Hematopoietic multipotent progenitor cell treated with erythropoietin and hydrocortisone succinate and interleukin-3 and kit ligand, for 15 days (in vitro differentiated cells): ENCODE results near the gene TGM4.
"Not testable (repeated sequence)": the region's sequence is repeated elsewhere in the genome, so short reads cannot be mapped to it uniquely, and the experiment has no call there.

Experiments used
- DNase-seq: peaks from one replicate; pipeline ENCODE4 v3.0.0-alpha.2; 2015; ENCODE audit warnings: low spot score

Gene TGM4

DNA sequence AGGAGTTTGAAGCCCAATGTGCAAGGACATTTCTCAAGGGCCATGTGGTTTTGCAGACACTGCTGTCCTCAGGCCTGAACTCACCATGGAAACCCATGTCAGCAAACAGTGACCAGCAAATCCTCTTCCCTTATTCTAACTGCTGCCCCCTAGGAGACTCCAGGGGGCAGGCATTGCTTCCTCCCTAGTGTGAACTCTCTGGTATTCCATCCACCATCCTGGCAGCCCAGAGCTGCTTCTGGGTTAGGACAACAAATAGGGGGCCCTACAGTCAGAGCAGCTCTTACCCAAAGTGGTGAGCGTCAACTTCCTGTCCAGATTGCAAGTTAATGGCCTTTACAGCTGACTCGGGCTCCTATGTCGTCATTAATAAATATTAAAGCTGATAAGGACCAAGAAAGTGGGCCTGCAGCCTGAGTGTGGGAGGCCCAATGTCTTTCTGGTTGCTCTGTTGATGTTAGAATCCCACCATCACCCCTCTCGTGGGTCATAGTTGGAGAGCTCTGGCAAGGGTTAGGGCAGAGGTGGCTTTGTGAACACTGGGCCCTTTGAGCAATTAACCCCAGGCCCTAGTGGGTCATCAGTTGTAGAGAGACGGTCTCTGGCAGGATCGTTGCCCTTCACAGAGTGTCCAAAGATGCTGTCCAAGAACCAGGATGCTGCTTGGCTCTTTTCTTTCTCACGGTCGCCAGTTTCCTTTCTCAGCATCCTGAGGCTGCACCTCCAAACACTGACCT is 41.5 kb downstream of the TGM4 start:
- no peak for DNase-seq

DNA sequence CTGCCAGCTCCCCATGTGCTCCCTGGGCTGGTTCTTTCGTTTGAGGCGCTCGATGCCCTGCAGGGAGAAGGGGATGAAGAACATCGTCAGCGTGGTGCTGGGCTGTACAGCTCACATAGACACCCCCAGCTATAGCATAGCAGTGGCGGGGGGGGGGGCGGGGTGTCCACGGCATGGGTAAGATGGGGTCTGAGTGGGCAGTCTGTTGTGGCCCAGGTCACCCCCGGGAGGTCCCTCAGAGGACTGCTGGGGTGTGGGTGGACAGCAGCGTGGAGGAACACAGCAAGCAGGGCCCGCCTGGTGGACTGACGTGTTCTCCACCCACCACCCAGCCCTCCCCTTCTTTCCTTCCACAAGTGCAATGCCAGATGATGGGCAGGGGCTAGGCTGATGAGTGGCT is 43.7 kb downstream of the TGM4 start:
- DNase-seq: no peak

DNA sequence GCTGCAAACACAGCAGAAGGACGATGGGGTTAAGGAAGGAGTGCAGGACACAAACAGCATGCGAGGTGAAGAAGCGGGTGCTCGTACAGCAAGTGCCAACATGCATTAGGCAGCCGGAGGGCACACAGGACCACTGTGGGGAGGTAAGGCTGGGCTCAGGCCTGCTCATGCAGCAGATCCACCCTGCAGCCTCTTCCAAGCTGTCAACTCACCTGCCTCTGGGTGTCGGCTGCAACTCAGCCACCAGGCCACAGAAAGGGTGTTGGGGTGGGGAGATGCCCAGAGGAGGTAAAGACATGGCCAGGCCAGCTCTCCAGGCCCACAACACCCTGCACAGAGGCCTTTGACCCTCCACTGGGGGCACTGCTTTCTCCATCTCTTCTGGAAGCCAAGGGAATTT is 44.2 kb downstream of the TGM4 start:
- no peak for DNase-seq

DNA sequence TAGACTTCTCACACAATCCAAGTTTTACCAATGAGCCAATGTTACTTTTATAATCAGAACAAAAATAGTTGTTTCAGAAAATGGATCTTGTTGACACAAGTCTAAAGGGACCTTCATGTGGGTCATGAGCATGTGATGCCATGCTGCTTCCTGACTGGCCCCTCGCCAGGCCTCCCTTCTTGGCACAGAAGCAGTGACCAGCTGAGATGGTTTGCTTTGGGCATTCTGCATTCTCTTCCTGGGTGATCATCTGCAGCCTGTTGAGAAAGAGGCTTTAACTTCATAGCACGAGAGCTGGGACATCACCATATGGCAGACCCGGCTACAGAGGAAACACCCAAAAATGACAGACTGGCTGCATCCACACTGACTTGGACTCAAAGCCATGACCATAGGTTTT is 45.7 kb downstream of the TGM4 start:
- DNase-seq: no peak

DNA sequence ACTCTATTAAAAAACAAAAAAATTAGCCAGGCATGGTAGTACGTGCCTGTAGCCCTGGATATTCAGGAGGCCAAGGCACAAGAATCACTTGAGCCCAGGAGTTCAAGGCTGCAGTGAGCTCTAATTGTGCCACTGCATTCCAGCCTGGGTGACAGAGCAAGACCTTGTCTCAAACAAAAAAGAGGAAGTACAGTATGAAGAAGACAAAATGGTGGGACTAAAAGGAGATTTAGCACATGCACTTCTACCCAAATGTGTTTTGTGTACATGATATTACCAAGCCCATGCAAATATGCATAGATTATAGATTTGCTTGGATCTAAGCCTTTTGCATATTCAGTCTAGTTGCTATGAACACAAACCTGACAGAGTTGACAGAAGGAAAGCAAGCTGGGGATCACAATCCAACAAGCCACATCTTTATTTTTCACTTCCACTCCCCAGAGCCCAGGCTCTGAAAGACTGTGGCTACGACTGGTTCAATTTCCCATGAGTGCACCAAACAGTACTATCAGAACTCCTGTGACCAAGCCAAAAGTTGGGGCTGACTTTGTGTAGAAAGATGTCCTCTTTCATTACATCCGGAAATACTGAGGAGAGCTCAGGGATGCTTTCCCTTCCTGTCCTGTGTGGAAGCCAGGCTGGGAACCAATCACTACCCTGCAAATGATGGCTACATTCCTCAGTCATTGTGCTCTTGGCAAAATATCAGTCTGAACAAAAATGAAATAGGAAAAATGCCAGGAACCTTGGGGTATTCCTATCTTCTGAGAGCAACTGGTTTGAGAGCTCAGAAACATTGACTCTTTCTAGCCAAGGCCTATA is 49.4 kb downstream of the TGM4 start:
- no peak for DNase-seq

DNA sequence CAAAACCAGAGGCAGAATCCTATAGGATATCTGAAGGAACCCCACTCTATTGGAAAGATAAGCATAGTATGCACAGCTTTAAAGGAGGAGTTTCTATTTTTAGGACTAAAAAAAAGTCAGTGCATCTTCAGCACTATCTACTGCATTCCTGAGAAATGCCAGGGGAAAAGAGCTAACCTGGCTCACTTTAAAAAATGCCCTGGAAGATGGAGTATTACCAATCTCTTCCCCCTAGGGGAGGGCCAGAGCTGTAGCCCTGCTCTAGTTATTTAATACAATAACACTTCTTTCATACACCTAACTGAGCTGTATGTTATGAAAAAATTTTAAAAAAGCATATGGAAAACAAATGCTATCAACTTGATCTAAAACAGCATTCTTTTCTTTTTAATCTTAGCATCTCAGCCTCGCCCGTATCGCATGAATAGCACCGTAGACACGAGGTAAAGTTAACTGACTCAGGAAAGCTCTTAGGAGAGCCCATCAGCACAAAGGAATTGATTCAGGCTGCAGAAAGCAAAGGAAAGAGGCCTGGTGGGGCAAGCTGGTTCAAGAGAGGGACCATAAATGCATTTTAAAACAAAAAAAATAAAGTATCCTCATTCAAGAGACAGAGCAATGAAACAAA is 50.2 kb downstream of the TGM4 start:
- DNase-seq: no peak

DNA sequence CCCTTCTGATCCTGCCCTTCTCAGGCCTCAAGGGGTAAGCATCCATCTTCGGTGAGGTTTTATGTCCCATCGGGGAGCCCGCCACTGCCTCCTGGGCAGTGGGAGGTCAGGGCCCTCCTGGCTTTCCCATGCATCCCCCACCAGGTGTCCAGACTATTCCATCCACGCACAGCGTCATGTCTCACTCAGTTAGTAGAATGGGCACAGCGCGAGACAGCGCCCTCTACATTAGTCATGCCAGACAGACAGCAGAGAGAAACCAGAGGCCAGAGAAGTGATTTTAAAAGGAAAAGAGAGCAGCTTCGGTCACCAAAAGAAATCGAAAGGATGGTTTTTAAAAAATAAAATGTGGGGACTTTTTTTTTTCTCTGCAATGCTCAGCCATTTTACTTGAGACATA is 51.8 kb downstream of the TGM4 start:
- DNase-seq: peak; percentile 43

DNA sequence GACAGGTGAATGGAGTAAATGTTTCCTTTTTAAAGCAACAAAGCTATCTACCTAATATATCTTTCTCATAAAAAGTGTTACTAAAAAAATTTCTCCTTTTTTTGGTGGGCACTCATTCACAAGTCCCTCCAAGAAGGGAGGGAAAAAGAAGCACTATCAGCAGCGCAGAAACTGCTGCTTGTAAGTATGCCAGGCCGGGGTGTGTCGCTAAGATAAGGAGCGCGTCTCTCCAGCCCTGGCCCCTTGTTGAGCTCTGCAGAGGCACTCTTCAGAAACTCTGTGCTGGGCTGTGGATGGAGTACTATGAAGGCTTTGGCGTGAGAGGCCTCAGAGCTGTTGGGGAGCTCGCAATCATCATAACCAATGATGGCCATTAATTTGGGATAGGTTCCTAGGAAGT is 52.5 kb downstream of the TGM4 start:
- peak; percentile 91 for DNase-seq

DNA sequence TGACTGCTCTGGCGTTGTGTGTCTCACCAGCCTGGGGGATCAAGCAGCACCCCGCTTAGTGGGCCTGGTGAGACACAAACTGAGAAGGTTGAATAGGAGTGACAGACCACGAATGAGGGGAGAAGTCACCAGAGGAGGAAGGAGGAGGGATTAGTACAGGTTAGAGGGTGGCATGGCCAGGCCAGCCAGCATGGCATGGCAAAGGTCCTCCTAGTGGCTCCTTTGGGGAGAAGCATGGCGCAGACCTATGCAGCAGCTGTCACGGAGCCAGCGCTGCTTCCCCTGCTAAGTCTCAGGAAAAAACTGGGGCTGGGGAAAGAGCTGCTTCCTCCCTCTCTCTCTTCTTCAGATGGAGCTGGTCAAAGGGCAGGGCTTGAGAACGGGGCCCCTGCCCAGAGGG is 53.0 kb downstream of the TGM4 start:
- DNase-seq: peak; percentile 65

DNA sequence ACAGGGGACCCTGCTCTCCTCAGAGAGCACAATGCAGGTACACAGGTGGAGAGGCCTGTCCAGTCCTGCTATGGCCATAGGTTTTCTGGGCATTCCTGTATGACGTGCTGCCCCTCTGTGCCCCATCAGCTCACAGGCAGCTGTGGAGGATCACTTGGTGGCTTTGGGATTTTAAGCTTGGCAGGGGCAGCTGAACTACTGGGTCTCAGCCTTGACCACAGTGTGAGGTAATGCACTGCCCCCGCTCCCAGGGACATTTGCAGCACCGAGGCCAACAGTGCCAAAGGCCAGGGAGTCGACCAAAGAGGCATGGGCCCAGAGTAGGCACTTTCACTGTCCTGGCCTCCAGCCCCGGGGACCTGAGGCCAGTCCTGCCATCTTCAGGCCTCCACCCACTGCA is 55.4 kb downstream of the TGM4 start:
- DNase-seq: no peak

DNA sequence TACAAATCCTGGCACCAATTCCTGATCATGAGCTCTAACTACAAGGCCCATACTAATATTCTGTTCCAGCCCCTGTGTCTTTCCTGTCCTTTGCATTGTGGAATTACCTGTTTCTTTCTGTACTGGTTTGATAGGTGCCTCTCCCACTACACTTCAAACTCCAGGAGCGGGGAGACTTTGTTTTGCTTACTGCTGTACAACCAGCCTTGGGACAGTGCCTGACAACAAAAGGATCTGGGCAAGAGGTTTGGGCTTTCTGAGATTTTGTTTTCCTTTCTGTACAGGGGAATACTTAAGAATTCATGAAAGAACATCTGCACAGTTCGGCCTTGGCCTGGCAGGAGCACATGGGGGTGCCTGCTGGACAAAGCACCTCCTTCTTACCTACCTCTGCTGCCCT is 56.5 kb downstream of the TGM4 start:
- DNase-seq: no peak

DNA sequence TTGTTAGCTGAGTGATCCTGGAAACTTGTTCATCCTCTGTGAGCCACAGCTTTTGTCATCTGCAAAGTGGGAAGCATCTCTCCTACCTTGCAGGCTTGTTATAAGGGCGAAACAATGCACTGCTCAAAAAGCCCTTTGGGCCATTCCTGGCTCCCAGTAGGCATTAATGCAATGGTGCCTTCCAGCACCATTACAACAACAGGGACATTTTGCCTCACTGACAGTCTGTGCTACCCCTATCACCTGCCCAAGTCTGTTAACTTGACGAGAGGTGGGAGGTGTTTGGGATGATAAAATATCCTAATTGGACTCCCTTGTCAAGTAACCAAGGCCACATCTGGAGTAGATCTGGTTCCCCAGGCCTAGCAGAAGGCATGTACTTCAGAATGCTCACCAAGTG is 57.4 kb downstream of the TGM4 start:
- DNase-seq: no peak

DNA sequence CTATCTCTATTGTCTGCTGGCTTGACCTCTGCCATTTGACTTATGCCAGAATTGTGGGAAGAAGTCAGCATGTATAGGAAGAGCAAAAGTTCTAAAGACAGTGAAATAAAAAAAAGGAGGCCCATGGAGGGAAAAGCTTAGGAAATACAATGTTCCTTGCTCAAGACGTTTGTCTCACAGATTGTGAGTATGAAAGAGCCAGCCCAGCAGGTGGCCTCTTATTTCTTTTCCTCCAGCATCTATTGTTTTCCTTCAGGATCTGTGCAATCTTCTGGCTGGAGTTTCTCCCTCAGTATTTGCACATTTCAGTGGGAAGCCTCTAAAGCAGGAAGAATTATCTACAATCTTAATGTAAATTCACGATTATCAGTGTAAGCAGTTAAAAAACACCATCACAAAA is 57.9 kb downstream of the TGM4 start:
- DNase-seq: no peak

DNA sequence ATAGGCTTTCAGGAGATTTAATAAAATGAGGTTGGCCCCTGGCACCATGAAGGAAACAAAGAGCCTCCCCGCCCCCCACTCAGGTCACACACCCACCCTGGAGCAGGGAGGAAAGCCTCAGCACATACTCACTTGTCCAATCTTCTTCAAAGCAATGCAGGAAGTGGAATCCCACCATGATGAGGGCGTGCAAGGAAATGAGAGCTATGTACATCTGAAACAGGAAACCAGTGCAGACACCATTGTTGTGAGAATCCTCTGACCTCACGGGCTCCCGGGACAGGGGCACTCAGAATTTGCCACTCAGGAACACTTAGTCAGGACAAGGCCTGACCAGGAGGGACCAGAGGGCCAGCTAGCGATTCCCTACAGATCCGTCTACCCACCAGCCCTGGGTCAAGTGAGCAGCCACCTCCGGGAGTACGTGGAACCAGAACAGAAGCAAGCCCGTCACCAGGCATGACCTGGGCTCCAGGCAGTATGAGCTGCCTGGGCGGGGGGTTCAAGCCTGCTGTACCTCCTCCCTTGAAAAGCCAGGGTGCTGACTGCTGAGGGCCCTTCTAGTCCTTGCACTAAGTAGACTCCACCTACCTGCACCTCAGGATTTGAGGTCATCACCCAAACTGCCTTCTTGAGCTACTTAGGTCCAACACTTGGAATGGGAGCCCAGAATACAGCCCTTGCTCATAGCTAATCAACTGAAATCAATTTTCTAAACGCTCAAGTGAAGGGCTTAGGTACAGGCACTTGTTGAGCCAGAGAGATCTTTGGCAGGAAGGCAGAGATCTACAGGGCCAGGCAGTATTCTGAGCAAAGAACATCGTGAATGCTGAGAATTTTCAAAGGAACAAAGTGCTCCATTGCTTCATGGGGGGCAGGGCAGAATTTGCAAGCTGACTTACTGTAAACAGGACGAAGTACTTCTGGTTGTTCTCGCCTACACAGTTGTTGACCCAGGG is 58.9 kb downstream of the TGM4 start:
- DNase-seq: no peak

DNA sequence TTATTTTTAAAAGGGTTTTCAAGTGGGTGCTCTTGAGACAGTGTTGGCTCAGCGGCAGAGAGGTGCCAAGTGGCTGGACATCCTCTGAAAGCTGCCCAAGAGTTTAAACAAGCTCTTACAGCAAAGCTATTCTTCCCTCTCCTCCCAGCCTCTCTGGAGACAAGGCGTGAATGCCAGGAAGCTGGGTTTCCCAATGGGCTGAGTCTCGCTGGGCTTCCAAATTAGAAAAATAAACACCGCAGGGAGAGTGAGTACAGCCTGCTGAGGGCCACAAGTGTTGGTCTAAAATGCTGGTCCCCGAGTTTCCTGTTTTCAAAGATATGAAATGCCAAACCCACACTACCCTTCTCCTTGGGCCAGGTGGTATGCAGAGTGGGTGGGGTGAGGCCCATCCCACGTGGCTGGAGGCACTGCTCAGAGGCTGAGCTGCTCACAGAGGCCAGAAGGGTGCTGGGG is 65.2 kb downstream of the TGM4 start:
- no peak for DNase-seq

DNA sequence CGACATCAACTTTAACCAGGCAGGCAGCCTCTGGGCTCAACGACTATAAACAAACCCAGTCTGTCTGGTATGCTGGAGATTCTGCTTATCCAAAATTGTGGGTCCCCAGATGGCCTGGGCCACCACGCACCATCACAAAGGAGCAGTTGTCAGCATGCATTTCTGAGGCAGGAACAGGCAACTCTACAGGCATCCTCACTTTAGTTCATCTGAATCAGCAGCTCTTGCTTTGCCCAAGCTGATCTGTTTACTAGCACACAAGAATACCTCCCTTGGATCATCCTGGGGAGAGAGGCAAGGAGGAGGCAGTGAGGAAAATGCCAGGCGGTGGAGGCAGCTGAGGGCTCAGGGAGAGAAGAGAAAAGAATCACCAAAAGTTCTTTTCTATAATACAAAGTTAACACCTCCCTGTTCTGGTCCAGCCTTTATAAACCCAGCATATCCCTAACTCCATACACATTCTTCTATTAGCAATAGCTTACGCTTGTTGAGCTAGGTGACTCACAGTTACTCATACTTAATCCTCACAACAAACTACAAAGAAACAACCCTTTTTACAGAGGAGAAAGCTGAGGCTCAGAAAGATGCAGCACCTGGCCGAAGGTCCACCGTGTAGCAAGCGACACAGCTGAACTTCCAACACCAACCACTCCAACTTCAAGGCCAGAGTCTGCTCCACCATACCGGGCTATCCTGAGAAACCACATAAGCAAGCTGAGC is 68.0 kb downstream of the TGM4 start:
- DNase-seq: no peak

DNA sequence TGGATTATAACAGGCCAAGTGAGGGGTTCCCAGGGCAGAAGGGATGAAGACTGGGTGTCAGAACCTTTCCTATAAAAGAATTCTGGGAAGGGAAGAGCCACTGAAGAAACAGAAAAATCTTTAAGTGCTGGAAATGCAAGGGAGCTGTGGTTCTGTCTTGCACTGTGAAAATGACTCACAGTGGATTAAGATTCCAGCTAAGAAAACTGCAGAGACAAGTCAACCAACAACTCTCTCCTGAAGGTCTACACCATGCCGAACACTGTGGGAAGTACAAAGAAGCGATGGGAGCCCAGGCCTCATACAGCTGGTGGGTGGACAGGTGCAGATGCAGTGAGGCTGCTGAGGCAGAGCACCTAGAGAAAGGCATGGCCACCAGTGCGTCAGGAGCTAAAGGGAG is 73.8 kb downstream of the TGM4 start:
- no peak for DNase-seq

DNA sequence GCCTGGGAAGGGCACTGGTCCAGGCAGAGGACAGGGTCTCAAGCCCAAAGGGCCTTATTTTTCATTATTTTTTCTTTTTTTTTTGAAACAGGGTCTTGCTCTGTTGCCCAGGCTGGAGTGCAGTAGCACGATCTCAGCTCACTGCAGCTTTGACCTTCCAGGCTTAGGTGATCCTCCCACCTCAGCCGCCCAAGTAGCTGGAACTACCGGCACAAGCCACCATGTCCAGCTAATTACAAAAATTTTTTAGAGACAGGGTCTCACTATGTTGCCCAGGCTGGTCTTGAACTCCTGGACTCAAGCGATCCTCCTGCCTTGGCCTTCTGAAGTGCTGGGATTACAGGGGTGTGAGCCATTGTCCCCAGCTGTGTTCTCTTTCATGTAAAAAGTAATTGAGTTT is 75.4 kb downstream of the TGM4 start:
- DNase-seq: not testable (repeated sequence)

DNA sequence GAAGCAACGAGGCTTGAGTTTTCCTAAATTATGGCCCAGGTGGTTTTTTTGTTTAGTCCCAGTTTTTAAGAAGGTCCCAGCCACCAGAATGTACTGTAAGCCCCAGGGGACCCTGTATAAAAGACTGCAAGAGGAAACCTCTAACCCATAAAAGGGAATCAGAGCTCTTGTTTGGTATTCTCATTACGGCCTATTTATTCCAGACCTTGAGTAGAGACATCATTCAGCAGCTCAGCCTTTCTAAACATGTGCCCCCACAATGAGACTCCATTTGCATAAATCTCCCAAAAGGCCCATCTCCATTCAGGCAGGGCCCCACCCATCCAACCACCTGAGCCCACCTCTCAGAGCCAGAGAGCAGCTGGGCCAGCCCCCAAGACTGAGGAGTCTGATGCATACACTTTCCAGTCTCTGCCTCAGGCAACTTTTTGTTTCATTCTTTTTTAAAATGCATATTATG is 75.9 kb downstream of the TGM4 start:
- no peak for DNase-seq

DNA sequence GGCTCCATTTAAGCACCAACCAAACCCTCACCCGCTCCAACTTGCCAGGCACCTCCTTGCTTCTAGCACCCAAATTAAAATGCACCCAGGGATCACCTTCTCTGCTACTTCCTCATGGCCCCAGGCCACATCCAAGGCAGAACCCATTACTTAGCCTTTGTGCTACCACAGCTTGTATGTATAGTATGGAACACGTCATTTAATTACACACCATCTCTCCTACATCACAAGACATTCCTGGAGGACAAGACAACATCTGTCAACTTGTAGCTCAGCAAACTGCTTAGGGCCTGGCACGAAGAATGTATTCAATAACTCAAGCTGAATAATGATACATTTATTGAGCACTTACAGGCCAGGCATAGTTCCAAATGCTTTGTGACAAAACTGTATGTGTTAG is 78.3 kb downstream of the TGM4 start:
- no peak for DNase-seq

DNA sequence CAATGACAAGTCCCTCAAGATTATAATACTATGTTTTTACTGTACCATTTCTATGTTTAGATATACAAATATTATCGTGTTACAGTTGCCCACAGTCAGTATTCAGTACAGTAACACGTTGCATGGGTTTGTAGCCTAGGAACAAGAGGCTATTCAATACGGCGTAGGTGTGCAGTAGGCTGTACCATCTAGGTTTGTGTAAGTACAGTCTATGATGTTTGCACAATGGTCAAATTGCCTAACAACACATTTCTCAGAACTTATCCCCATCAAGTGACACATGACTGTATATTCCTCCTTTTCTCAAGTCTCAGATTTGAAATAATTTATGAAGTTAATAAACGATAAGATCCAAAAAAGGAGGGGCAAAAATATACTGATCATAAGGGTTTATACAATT is 79.9 kb downstream of the TGM4 start:
- DNase-seq: no peak
